Measurements from ENCODE around the gene AOPEP.

The AOPEP gene

GRCh38 chr9:95048225-95049087, 322.0 kb downstream of the AOPEP start:
- peak overlapping the region; percentile 54 for H3K4me2 ChIP-seq (ENCODE audit: low read depth, low read length, poor library complexity, severe bottlenecking)

GRCh38 chr9:95049761-95050160, 323.3 kb downstream of the AOPEP start:
- H3K36me3 ChIP-seq (ENCODE audit: low read length), result no peaks in the 10 kb centered on the region
- H3K9me2 ChIP-seq (replicated peaks; ENCODE audit: insufficient read depth, low read length), result no peaks in the 10 kb centered on the region
- no peak overlapping the region for H3K9ac ChIP-seq (ENCODE audit: low read length)
- no peaks in the 10 kb centered on the region for H3K79me2 ChIP-seq (ENCODE audit: insufficient read depth, low read length)
- H4K20me1 ChIP-seq (ENCODE audit: low read depth, low read length), result peaks cover 7% of the 10 kb centered on the region; the same call in 1 of the 2 replicates
- TF ChIP-seq EZH2phosphoT487 (conservative IDR thresholded peaks at IDR 0.05; ENCODE audit: low read length), result no peak
- no peak for TF ChIP-seq CTCF (IDR thresholded peaks at IDR 0.05; ENCODE audit: insufficient read depth, low read length, poor library complexity, severe bottlenecking)
- H3K27me3 ChIP-seq (ENCODE audit: low read length), result no peaks in the 10 kb centered on the region; the same call in 1 of the 2 replicates
- no peak overlapping the region for H3K27ac ChIP-seq (ENCODE audit: low read depth, low read length)
- H3K9me3 ChIP-seq (ENCODE audit: insufficient read depth, low read length), result no peaks in the 10 kb centered on the region
- H3K4me2 ChIP-seq (ENCODE audit: low read depth, low read length, poor library complexity, severe bottlenecking), result no peak overlapping the region
- no peak overlapping the region for H2AFZ ChIP-seq (ENCODE audit: low read depth, low read length, severe bottlenecking)
- H3F3A ChIP-seq (ENCODE audit: insufficient read depth), result peaks cover 16% of the 10 kb centered on the region
- H3K4me3 ChIP-seq (ENCODE audit: insufficient read depth, low read length, poor library complexity, severe bottlenecking), result no peak overlapping the region

More at GRCh38 chr9:95048225-95049087, 322.0 kb downstream of the AOPEP start:
- Histone ChIP-seq H3K27ac (ENCODE audit: low read depth, low read length) (no peak overlapping the region), H2AFZ (ENCODE audit: low read depth, low read length, severe bottlenecking) (peak overlapping the region; percentile 59), H3K79me2 (ENCODE audit: insufficient read depth, low read length) (no peaks in the 10 kb centered on the region), H3F3A (ENCODE audit: insufficient read depth) (peaks cover 16% of the 10 kb centered on the region), H3K27me3 (ENCODE audit: low read length) (no peaks in the 10 kb centered on the region; the same call in 1 of the 2 replicates), H3K9ac (ENCODE audit: low read length) (peak overlapping the region; percentile 39; the same call in 1 of the 2 replicates), H3K9me3 (ENCODE audit: insufficient read depth, low read length) (no peaks in the 10 kb centered on the region), H4K20me1 (ENCODE audit: low read depth, low read length) (peaks cover 7% of the 10 kb centered on the region; the same call in 1 of the 2 replicates), H3K36me3 (ENCODE audit: low read length) (no peaks in the 10 kb centered on the region), H3K9me2 (replicated peaks; ENCODE audit: insufficient read depth, low read length) (no peaks in the 10 kb centered on the region), H3K4me3 (ENCODE audit: insufficient read depth, low read length, poor library complexity, severe bottlenecking) (peak overlapping the region; percentile 44)
- no peak for TF ChIP-seq EZH2phosphoT487 (conservative IDR thresholded peaks at IDR 0.05; ENCODE audit: low read length)

GRCh38 chr9:95053611-95054570, 327.4 kb downstream of the AOPEP start:
- no peak for TF ChIP-seq EZH2phosphoT487 (conservative IDR thresholded peaks at IDR 0.05; ENCODE audit: low read length)
- TF ChIP-seq CTCF (IDR thresholded peaks at IDR 0.05; ENCODE audit: insufficient read depth, low read length, poor library complexity, severe bottlenecking), result no peak
- Histone ChIP-seq H3K9me2 (replicated peaks; ENCODE audit: insufficient read depth, low read length) (no peaks in the 10 kb centered on the region), H3K36me3 (ENCODE audit: low read length) (no peaks in the 10 kb centered on the region), H3K9me3 (ENCODE audit: insufficient read depth, low read length) (no peaks in the 10 kb centered on the region), H3K9ac (ENCODE audit: low read length) (no peak overlapping the region), H3K27me3 (ENCODE audit: low read length) (no peaks in the 10 kb centered on the region), H3K79me2 (ENCODE audit: insufficient read depth, low read length) (no peaks in the 10 kb centered on the region), H4K20me1 (ENCODE audit: low read depth, low read length) (no peaks in the 10 kb centered on the region; the same call in 1 of the 2 replicates), H2AFZ (ENCODE audit: low read depth, low read length, severe bottlenecking) (no peak overlapping the region), H3K4me2 (ENCODE audit: low read depth, low read length, poor library complexity, severe bottlenecking) (no peak overlapping the region), H3K27ac (ENCODE audit: low read depth, low read length) (no peak overlapping the region), H3K4me3 (ENCODE audit: insufficient read depth, low read length, poor library complexity, severe bottlenecking) (no peak overlapping the region), H3F3A (ENCODE audit: insufficient read depth) (no peaks in the 10 kb centered on the region)

All from SU-DHL-6 (cell line).